Measurements from ENCODE around the gene KRT76. TPM values are rescaled to one million over a fixed set of nuclear protein-coding genes. Genes with fewer than 3 reads are reported as not detected.

The KRT76 gene
- total RNA-seq, 1 experiment from 2014 or later, result not detected

DNA sequence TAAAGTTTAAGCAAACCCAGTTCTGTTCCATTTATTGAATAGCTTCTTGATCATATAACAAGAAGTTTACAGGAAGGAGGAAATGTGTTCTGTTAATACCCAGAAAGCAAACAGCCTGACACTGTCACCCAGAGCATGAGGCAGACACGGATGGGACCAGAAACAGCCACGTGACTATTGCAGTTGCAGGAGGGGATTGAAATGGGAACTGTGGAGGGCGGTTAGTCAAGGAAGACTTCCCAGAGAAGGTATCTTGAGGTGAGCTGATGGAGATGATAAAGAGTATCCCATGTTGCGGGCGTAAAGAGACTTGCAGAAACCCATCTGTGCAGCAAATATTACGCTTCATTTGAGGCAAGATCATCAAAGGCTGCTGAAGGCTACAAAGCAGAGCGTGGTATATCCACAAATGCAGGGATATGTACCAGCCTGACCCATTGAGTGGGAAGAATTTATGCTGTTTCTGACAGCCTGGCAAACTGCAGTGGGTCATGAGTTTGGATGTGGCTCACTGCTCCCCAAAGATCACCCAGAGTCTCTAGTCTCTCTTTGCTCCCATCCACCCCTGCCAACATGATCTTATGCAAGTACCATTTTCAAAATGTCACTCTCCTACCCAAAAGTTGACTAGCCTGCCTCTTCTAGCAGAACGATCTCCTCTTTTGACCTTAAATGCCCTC lies 20.7 kb downstream of the KRT76 start:
- Histone ChIP-seq H3K9ac (ENCODE audit: extremely low read depth, insufficient read length, low read length) (no peak overlapping the region), H3K4me1 (ENCODE audit: insufficient read depth, low read length) (no peaks in the 10 kb centered on the region), H3K79me2 (ENCODE audit: insufficient read depth, low read length) (no peaks in the 10 kb centered on the region), H3T11ph (ENCODE audit: low read length) (no peak overlapping the region), H2AK5ac (ENCODE audit: insufficient read length, low read length) (no peak overlapping the region), H3K23me2 (ENCODE audit: insufficient read length, low read depth, low read length, poor library complexity, severe bottlenecking) (no peaks in the 10 kb centered on the region), H2AFZ (ENCODE audit: low read length) (no peak overlapping the region), H3K4ac (ENCODE audit: low read depth, low read length) (no peak overlapping the region), H3K14ac (ENCODE audit: insufficient read depth, low read length) (no peak overlapping the region), H2BK120ac (ENCODE audit: low read depth, low read length, poor library complexity, severe bottlenecking) (no peak overlapping the region), H3K4me2 (ENCODE audit: insufficient read depth, insufficient read length, low read length) (no peak overlapping the region), H2BK5ac (ENCODE audit: insufficient read length, low read length) (no peak overlapping the region), H2BK12ac (ENCODE audit: insufficient read length, low read depth, low read length) (no peak overlapping the region), H3K27me3 (ENCODE audit: insufficient read depth, low read length) (no peaks in the 10 kb centered on the region), H4K91ac (ENCODE audit: insufficient read length, low read depth, low read length) (no peak overlapping the region), H3K56ac (ENCODE audit: insufficient read length, low read depth, low read length) (no peak overlapping the region), H3K23ac (ENCODE audit: insufficient read length, low read depth, low read length) (no peak overlapping the region), H4K5ac (ENCODE audit: insufficient read length, low read depth, low read length) (no peak overlapping the region), H3K79me1 (ENCODE audit: insufficient read depth, low read depth, low read length, poor library complexity, severe bottlenecking) (no peaks in the 10 kb centered on the region), H2BK20ac (ENCODE audit: low read depth, low read length, poor library complexity, severe bottlenecking) (no peak overlapping the region), H3K27ac (ENCODE audit: insufficient read length, low read depth, low read length) (no peak overlapping the region), H4K8ac (replicated peaks; ENCODE audit: insufficient read length, low read depth, low read length) (no peak overlapping the region), H2BK15ac (ENCODE audit: low read depth, low read length) (no peak overlapping the region), H3K18ac (ENCODE audit: insufficient read length, low read depth, low read length) (no peak overlapping the region), H3K9me3 (ENCODE audit: control insufficient read depth, low read depth, low read length) (no peaks in the 10 kb centered on the region), H4K20me1 (ENCODE audit: control insufficient read depth, insufficient read depth, insufficient read length) (no peaks in the 10 kb centered on the region)
- Mint-ChIP-seq H3K4me1 (no peaks in the 10 kb centered on the region), H3K9me3 (peaks cover 12 to 18% of the 10 kb centered on the region in 2 experiments), H3K36me3 (ENCODE audit: insufficient read depth in 1 of 3, low read depth in 3 of 3) (peaks cover 0 to 3% (median 0%) of the 10 kb centered on the region in 3 experiments; a peak in 1 of 7 replicates), H3K27ac (no peak overlapping the region), H3K27me3 (ENCODE audit: low read depth) (peaks cover 25% of the 10 kb centered on the region), H3K4me3 (no peak overlapping the region)
- TF ChIP-seq, protein P1, sequence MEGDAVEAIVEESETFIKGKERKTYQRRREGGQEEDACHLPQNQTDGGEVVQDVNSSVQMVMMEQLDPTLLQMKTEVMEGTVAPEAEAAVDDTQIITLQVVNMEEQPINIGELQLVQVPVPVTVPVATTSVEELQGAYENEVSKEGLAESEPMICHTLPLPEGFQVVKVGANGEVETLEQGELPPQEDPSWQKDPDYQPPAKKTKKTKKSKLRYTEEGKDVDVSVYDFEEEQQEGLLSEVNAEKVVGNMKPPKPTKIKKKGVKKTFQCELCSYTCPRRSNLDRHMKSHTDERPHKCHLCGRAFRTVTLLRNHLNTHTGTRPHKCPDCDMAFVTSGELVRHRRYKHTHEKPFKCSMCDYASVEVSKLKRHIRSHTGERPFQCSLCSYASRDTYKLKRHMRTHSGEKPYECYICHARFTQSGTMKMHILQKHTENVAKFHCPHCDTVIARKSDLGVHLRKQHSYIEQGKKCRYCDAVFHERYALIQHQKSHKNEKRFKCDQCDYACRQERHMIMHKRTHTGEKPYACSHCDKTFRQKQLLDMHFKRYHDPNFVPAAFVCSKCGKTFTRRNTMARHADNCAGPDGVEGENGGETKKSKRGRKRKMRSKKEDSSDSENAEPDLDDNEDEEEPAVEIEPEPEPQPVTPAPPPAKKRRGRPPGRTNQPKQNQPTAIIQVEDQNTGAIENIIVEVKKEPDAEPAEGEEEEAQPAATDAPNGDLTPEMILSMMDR (conservative IDR thresholded peaks at IDR 0.05), result no peak
- no CpG with 5 or more reads among the region's 8 CpGs for WGBS (ENCODE audit: extremely low coverage, insufficient read length, low lambda C conversion rate)
- no peak for DNase-seq

Measured in H9 (cell line).